Activated T-cell treated with anti-CD3 and anti-CD28 coated beads for 48 hours (primary cell): ENCODE results near the gene BLMH.
A peak's percentile ranks its signal among the peaks of the same experiment; 100 is the strongest.

Experiments used
- DNase-seq: peaks from one replicate; pipeline ENCODE4 v3.0.0-alpha.2; 2020; ENCODE audit warnings: low read depth

Gene BLMH

GRCh38 chr17:30291543-30292285 lies at the start of gene BLMH:
Gene BLMH (minus strand): TSS chr17:30291944. CDS start chr17:30291819, 125 bp downstream.
- peak; percentile 82 for DNase-seq

GRCh38 chr17:30340801-30341356 lies 49.1 kb upstream of the BLMH start:
- no peak for DNase-seq

GRCh38 chr17:30339086-30339485 lies 47.3 kb upstream of the BLMH start:
- no peak for DNase-seq

- no peak for DNase-seq
Observed at GRCh38 chr17:30337393-30337999, 45.8 kb upstream of the BLMH start.

- DNase-seq, result peak; percentile 40
Observed at GRCh38 chr17:30336369-30337171, 44.8 kb upstream of the BLMH start.

- no peak for DNase-seq
Observed at GRCh38 chr17:30334421-30334820, 42.7 kb upstream of the BLMH start.

- DNase-seq, result no peak
Observed at GRCh38 chr17:30333503-30334360, 42.0 kb upstream of the BLMH start, which contains the start of gene TMIGD1. Gene TMIGD1 (minus strand): TSS chr17:30334057. CDS start chr17:30332133, 1,924 bp downstream.

- peak; percentile 34 for DNase-seq
Observed at GRCh38 chr17:30332057-30332542, 40.4 kb upstream of the BLMH start.

GRCh38 chr17:30326809-30327208 lies 35.1 kb upstream of the BLMH start:
- DNase-seq, result no peak

- no peak for DNase-seq
Observed at GRCh38 chr17:30324723-30325122, 33.0 kb upstream of the BLMH start.

GRCh38 chr17:30323895-30324319 lies 32.2 kb upstream of the BLMH start:
- DNase-seq, result peak; percentile 11

- DNase-seq, result no peak
Observed at GRCh38 chr17:30323262-30323894, 31.6 kb upstream of the BLMH start.

- no peak for DNase-seq
Observed at GRCh38 chr17:30321314-30321713, 29.6 kb upstream of the BLMH start.

- no peak for DNase-seq
Observed at GRCh38 chr17:30318155-30318554, 26.4 kb upstream of the BLMH start.

GRCh38 chr17:30316736-30317135 lies 25.0 kb upstream of the BLMH start:
- no peak for DNase-seq

GRCh38 chr17:30315106-30315505 lies 23.4 kb upstream of the BLMH start:
- no peak for DNase-seq

GRCh38 chr17:30314474-30314873 lies 22.7 kb upstream of the BLMH start:
- DNase-seq, result no peak

GRCh38 chr17:30312226-30312625 lies 20.5 kb upstream of the BLMH start:
- no peak for DNase-seq

- DNase-seq, result no peak
Observed at GRCh38 chr17:30310562-30310961, 18.8 kb upstream of the BLMH start.

- no peak for DNase-seq
Observed at GRCh38 chr17:30309591-30309990, 17.8 kb upstream of the BLMH start.

- DNase-seq, result no peak
Observed at GRCh38 chr17:30308406-30308805, 16.7 kb upstream of the BLMH start.
